Heart right ventricle (tissue), 16 donors: Measurements from ENCODE around the gene ANAPC15. TPM values are rescaled to one million over a fixed set of nuclear protein-coding genes. Genes with fewer than 3 reads are reported as not detected.
A peak's percentile ranks its signal among the peaks of the same experiment; 100 is the strongest.

Source experiments
- ATAC-seq, 8 donors: fragments of 200-7000 bp; cut with Tn5 transposase; one replicate each; pipeline ENCODE4 v1.9.1; 2020; ENCODE audit warnings: mild to moderate bottlenecking in 8 of 8, moderate library complexity in 8 of 8, moderate number of reproducible peaks in 1 of 8
- DNase-seq, 2 donors: peaks; one replicate each; pipeline ENCODE4 v3.0.0-alpha.2; 2020
- H3K27ac ChIP-seq, 10 donors: fragments of 200-600 bp; sonication (generic) in 2 of 10; one replicate each; pipeline versions ENCODE4 v1.5.0 to v1.8.0; 2020 to 2022; ENCODE audit warnings: mild to moderate bottlenecking in 3 of 10
- H3K27me3 ChIP-seq, 7 donors: fragments of 200-600 bp; one replicate each; pipeline ENCODE4 v1.8.0; 2021 to 2022; ENCODE audit warnings: mild to moderate bottlenecking in 2 of 7
- H3K36me3 ChIP-seq, 9 donors: fragments of 200-600 bp; sonication (generic) in 1 of 9; one replicate each; pipeline versions ENCODE4 v1.5.0 to v1.8.0; 2020 to 2022; ENCODE audit warnings: mild to moderate bottlenecking in 2 of 9
- H3K4me1 ChIP-seq, 9 donors: fragments of 200-600 bp; sonication (generic) in 1 of 9; one replicate each; pipeline versions ENCODE4 v1.5.0 to v1.8.0; 2020 to 2022; ENCODE audit warnings: mild to moderate bottlenecking in 4 of 9
- H3K4me3 ChIP-seq, 10 donors: fragments of 200-600 bp; sonication (generic) in 2 of 10; one replicate each; pipeline versions ENCODE4 v1.5.0 to v1.8.0; 2020 to 2022; ENCODE audit warnings: mild to moderate bottlenecking in 7 of 10, moderate library complexity in 2 of 10
- H3K9me3 ChIP-seq, 11 donors: fragments of 200-600 bp in 10 of 11; sonication (generic) in 2 of 11; one replicate each; pipeline versions ENCODE4 v1.5.0 to v1.8.0; 2013 to 2022; ENCODE audit warnings: mild to moderate bottlenecking in 2 of 11, control low read depth in 1 of 11, moderate library complexity in 1 of 11
- CTCF ChIP-seq, 9 donors: fragments of 200-600 bp; sonication (generic) in 2 of 9; IDR thresholded peaks; one replicate each; pipeline versions ENCODE4 v1.5.0 to v1.8.0; 2021 to 2022; ENCODE audit warnings: antibody characterized with exemption in 9 of 9, mild to moderate bottlenecking in 5 of 9, moderate library complexity in 1 of 9
- WGBS, 2 donors: extraction: QIAGEN DNeasy Blood & Tissue Kit; methylation state at CpG; one replicate each; pipeline ENCODE4 v1.1.7; 2013; ENCODE audit warnings: inconsistent platforms in 1 of 2; 5-methylcytosine and 5-hydroxymethylcytosine counted together
- intact Hi-C, 10 donors: fragments of 100-400 bp; cut with DNase I; formaldehyde crosslinking; loops; one replicate each; pipeline versions ENCODE4 v1.11.1 to v1.14.2; 2022
- polyA plus RNA-seq, 2 donors: library from polyadenylated mRNA; stranded (reverse); fragments of 200-250 nt; gene quantifications; one replicate each; pipeline ENCODE4 v1.2.3, GENCODE V29; 2013
- total RNA-seq, 10 donors: library from RNA; stranded (reverse); fragmentation: NEBNext Ultra II Directional in 3 of 10; extraction: Animal tissue kit (Norgen Biotek cat#: 25700) in 3 of 10; gene quantifications; one replicate each; pipeline versions ENCODE4 v1.2.1 to v1.2.4, GENCODE V29; 2021 to 2023
- donor health status: Arrhythmogenic right ventricular cardiomyopathy.
- donor health status: ischemic (EF 13 %, LVEDD 7.1; RV severe dilation, severe dysfunction).
- donor health status: healthy with polysubstance abuse.
- donor health status: DM: no; HTN: yes; CAD: no.
- donor health status: DM: no; HTN: no; CAD: no.
- donor health status: ischemic (EF 25% LVEDD 6.9; RV normal size, moderate dysfunction).
- donor health status: ischemic (EF 25% LVEDD 5.7; RV mildly dilated, moderate dysfunction).
- donor health status: healthy.
- donor health status: DM: yes; HTN: yes; CAD: no.
- donor health status: Ischemic cardiomyopathy.
- donor health status: ischemic (EF 35%, LVEDD 5.7; RV mildly dilated, moderate dysfunction).
- donor health status: nonischemic (EF 11% LVEDD 7.7; RV severe dilation, severe dysfunction).
- donor health status: DM: yes; HTN: yes; CAD: no.
- donor health status: PGD.
- donor health status: ischemic (EF 29% LVEDD 5.4; RV normal size, mild dysfunction).
- donor health status: nonischemic (EF 23%, LVEDD 6.1; RV moderate dilation, normal function).

The ANAPC15 gene
- total and polyA plus RNA-seq, 12 donors: 31.8 to 104 (median 46.8) TPM

DNA sequence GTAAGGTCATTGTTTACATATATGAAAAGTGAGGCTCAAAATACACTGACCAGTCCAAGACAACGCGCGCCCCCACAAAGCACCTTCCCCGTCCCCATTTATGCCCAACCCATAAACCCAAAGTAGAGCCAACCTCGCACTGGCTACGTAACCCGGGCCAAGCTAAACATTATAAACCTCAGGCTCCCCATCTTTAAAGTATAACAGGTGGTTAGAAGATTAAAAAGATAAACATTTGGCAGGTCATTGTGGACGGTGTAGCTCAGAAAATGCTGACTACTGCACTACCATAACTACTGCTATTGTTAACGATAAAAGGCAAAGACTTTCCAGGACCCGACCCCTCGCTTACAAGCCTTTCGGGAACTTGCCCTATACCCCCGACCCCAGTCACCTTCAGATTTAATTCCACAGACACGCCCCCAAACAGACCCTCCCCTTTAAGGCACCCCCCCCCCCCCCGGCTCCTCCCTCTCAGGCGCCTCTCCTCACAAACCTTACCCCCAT, 32.6 kb downstream of the ANAPC15 start:
- no peaks in the 10 kb centered on the region for H3K9me3 ChIP-seq
- no peak for TF ChIP-seq CTCF (IDR thresholded peaks at IDR 0.05)
- peak in 7 of 8 donors; percentile 1 to 53 (median 42) for ATAC-seq
- intact Hi-C loops: loop anchor here in 8 of 10 donors (1.0 to 5.0 kb wide), 5 partner anchors 32 to 40 kb away; partner anchors contain the start of gene ANAPC15 (in 3 of the 8)
- no peaks in the 10 kb centered on the region for H3K27me3 ChIP-seq
- H3K4me3 ChIP-seq: peak overlapping the region; percentile 43 to 89 (median 74)
- peaks cover 0 to 46% (median 15%) of the 10 kb centered on the region in 9 donors for H3K4me1 ChIP-seq
- peaks cover 0 to 15% (median 0%) of the 10 kb centered on the region in 9 donors for H3K36me3 ChIP-seq
- WGBS, 2 donors: 4 to 6% methylated on average over 15 to 16 of the region's 16 CpGs
- DNase-seq: no peak
- H3K27ac ChIP-seq: peak overlapping the region; percentile 67 to 95 (median 87)

GRCh38 chr11:72078477-72078876, 34.0 kb downstream of the ANAPC15 start:
- Histone ChIP-seq H3K36me3 (peaks cover 0 to 9% (median 0%) of the 10 kb centered on the region in 9 donors), H3K9me3 (no peaks in the 10 kb centered on the region), H3K4me1 (peaks cover 0 to 49% (median 15%) of the 10 kb centered on the region in 9 donors), H3K27ac (peak overlapping the region in 3 of 10 donors; percentile 17 to 95 (median 87)), H3K4me3 (no peak overlapping the region), H3K27me3 (no peaks in the 10 kb centered on the region)
- ATAC-seq (no peak), DNase-seq (no peak)
- WGBS, 2 donors: 80 to 83% methylated on average over 6 of the region's 6 CpGs
- intact Hi-C loops: loop anchor here in 2 of 10 donors (5.0 kb wide), 1 partner anchor 36 kb away; no protein-coding TSS in a partner anchor
- TF ChIP-seq CTCF (IDR thresholded peaks at IDR 0.05): no peak

DNA sequence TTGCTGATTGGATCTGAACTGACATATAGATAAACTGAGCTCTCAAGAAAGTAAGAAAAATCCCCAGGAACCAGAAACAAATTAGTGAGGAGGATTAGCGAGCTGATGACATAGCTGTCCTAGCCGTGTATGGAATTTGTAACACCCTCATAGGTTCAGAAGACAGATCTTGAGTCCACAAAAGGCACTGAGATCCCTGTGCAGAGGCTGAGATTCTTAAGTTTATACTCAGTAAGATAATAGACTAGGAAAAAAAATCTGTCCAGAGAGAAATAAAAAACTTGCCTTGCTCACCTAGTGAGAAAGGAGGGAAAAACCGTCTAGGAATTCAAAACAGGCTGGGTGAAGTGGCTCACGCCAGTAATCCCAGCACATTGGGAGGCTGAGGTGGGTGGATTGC, 36.7 kb downstream of the ANAPC15 start:
- peaks cover 0 to 9% (median 0%) of the 10 kb centered on the region in 9 donors for H3K36me3 ChIP-seq
- H3K27me3 ChIP-seq: no peaks in the 10 kb centered on the region
- ATAC-seq (no peak), DNase-seq (no peak)
- TF ChIP-seq CTCF (IDR thresholded peaks at IDR 0.05): no peak
- 82 to 94% methylated on average over 4 of the region's 4 CpGs for WGBS, 2 donors
- H3K9me3 ChIP-seq: no peaks in the 10 kb centered on the region
- intact Hi-C loops: loop anchor here in 2 of 10 donors (5.0 kb wide), 1 partner anchor 33 kb away; no protein-coding TSS in a partner anchor
- peak overlapping the region in 1 of 10 donors; percentile 15 for H3K4me3 ChIP-seq
- H3K4me1 ChIP-seq: peaks cover 0 to 47% (median 10%) of the 10 kb centered on the region in 9 donors
- peak overlapping the region in 1 of 10 donors; percentile 76 for H3K27ac ChIP-seq

DNA sequence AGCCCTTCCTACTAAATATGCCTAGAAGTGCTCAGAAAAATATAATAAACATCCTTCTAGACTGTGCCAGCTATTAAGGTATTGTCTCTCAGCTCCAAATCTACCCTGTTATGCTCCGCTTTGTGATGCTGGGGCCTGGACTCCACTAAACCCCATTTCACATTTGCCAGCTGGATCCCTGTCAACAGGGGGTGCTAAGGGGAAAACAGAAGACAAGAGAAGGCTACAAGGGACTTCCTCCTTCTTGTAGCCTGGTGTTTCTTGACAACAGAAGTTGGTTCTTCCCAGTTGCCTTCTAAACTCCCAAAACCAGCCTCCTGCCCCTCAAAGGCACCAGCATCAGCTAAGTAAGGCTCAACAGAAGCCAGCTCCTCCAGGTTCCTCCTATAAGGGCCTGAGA, 37.4 kb downstream of the ANAPC15 start:
- Histone ChIP-seq H3K9me3 (no peaks in the 10 kb centered on the region), H3K27me3 (no peaks in the 10 kb centered on the region), H3K4me1 (peaks cover 0 to 54% (median 17%) of the 10 kb centered on the region in 9 donors), H3K4me3 (peak overlapping the region in 1 of 10 donors; percentile 15), H3K36me3 (peaks cover 0 to 9% (median 0%) of the 10 kb centered on the region in 9 donors), H3K27ac (peak overlapping the region in 1 of 10 donors; percentile 76)
- no peak for DNase-seq
- WGBS, 2 donors: 86 to 100% methylated on average over 1 of the region's 1 CpG
- intact Hi-C loops: loop anchor here in 2 of 10 donors (5.0 kb wide), 1 partner anchor 33 kb away; no protein-coding TSS in a partner anchor
- ATAC-seq: no peak
- peak in 1 of 9 donors; percentile 27 for TF ChIP-seq CTCF (IDR thresholded peaks at IDR 0.05)
